ENCODE results near the gene KCNAB1.
A peak's percentile ranks its signal among the peaks of the same experiment; 100 is the strongest.

The KCNAB1 gene

GRCh38 chr3:156303001-156303707 is 182.8 kb downstream of the KCNAB1 start:
- H3K79me2 ChIP-seq (ENCODE audit: insufficient read depth, low read length), result no peaks in the 10 kb centered on the region
- H3K4me1 ChIP-seq (ENCODE audit: insufficient read depth, low read length, poor library complexity, severe bottlenecking), result no peaks in the 10 kb centered on the region
- no peak overlapping the region for H3K4me2 ChIP-seq (ENCODE audit: low read depth, low read length, poor library complexity, severe bottlenecking)
- no peak overlapping the region for H3K4me3 ChIP-seq (ENCODE audit: low read length, poor library complexity, severe bottlenecking)
- no peaks in the 10 kb centered on the region for H3K36me3 ChIP-seq (ENCODE audit: insufficient read depth, low read length)
- TF ChIP-seq EZH2phosphoT487 (IDR thresholded peaks at IDR 0.05; ENCODE audit: borderline replicate concordance), result no peak
- TF ChIP-seq CTCF (conservative IDR thresholded peaks at IDR 0.05; ENCODE audit: low read length), result no peak
- no peaks in the 10 kb centered on the region for H3F3A ChIP-seq (ENCODE audit: low read depth)
- no peak overlapping the region; the same call in 1 of the 2 replicates for H2AFZ ChIP-seq (ENCODE audit: low read length)
- no peaks in the 10 kb centered on the region for H3K9me3 ChIP-seq (ENCODE audit: insufficient read depth, low read depth, low read length)
- no peaks in the 10 kb centered on the region for H3K27me3 ChIP-seq (ENCODE audit: insufficient read depth, low read length, poor library complexity, severe bottlenecking)
- H3K9me2 ChIP-seq (replicated peaks; ENCODE audit: low read depth, low read length), result no peaks in the 10 kb centered on the region
- H3K9ac ChIP-seq (ENCODE audit: low read depth, low read length, poor library complexity, severe bottlenecking), result no peak overlapping the region
- H4K20me1 ChIP-seq (ENCODE audit: insufficient read depth, low read length, poor library complexity, severe bottlenecking), result no peaks in the 10 kb centered on the region

GRCh38 chr3:156304406-156304805 is 184.0 kb downstream of the KCNAB1 start:
- Histone ChIP-seq H3K36me3 (ENCODE audit: insufficient read depth, low read length) (no peaks in the 10 kb centered on the region), H2AFZ (ENCODE audit: low read length) (no peak overlapping the region), H3K4me1 (ENCODE audit: insufficient read depth, low read length, poor library complexity, severe bottlenecking) (no peaks in the 10 kb centered on the region), H3K9ac (ENCODE audit: low read depth, low read length, poor library complexity, severe bottlenecking) (no peak overlapping the region), H3K4me2 (ENCODE audit: low read depth, low read length, poor library complexity, severe bottlenecking) (no peak overlapping the region), H3F3A (ENCODE audit: low read depth) (no peaks in the 10 kb centered on the region), H3K27me3 (ENCODE audit: insufficient read depth, low read length, poor library complexity, severe bottlenecking) (no peaks in the 10 kb centered on the region), H3K4me3 (ENCODE audit: low read length, poor library complexity, severe bottlenecking) (no peak overlapping the region), H4K20me1 (ENCODE audit: insufficient read depth, low read length, poor library complexity, severe bottlenecking) (no peaks in the 10 kb centered on the region), H3K79me2 (ENCODE audit: insufficient read depth, low read length) (no peaks in the 10 kb centered on the region), H3K9me2 (replicated peaks; ENCODE audit: low read depth, low read length) (no peaks in the 10 kb centered on the region), H3K9me3 (ENCODE audit: insufficient read depth, low read depth, low read length) (no peaks in the 10 kb centered on the region)
- TF ChIP-seq EZH2phosphoT487 (IDR thresholded peaks at IDR 0.05; ENCODE audit: borderline replicate concordance) (no peak), CTCF (conservative IDR thresholded peaks at IDR 0.05; ENCODE audit: low read length) (no peak)

GRCh38 chr3:156305672-156306071 is 185.3 kb downstream of the KCNAB1 start:
- H3K36me3 ChIP-seq (ENCODE audit: insufficient read depth, low read length), result no peaks in the 10 kb centered on the region
- no peaks in the 10 kb centered on the region for H3K27me3 ChIP-seq (ENCODE audit: insufficient read depth, low read length, poor library complexity, severe bottlenecking)
- H3F3A ChIP-seq (ENCODE audit: low read depth), result no peaks in the 10 kb centered on the region
- H2AFZ ChIP-seq (ENCODE audit: low read length), result peak overlapping the region; percentile 41; the same call in 1 of the 2 replicates
- no peak for TF ChIP-seq EZH2phosphoT487 (IDR thresholded peaks at IDR 0.05; ENCODE audit: borderline replicate concordance)
- TF ChIP-seq CTCF (conservative IDR thresholded peaks at IDR 0.05; ENCODE audit: low read length), result no peak
- no peaks in the 10 kb centered on the region for H3K9me2 ChIP-seq (replicated peaks; ENCODE audit: low read depth, low read length)
- no peaks in the 10 kb centered on the region for H4K20me1 ChIP-seq (ENCODE audit: insufficient read depth, low read length, poor library complexity, severe bottlenecking)
- H3K79me2 ChIP-seq (ENCODE audit: insufficient read depth, low read length), result no peaks in the 10 kb centered on the region
- H3K4me2 ChIP-seq (ENCODE audit: low read depth, low read length, poor library complexity, severe bottlenecking), result no peak overlapping the region
- no peak overlapping the region for H3K4me3 ChIP-seq (ENCODE audit: low read length, poor library complexity, severe bottlenecking)
- H3K9ac ChIP-seq (ENCODE audit: low read depth, low read length, poor library complexity, severe bottlenecking), result no peak overlapping the region
- H3K9me3 ChIP-seq (ENCODE audit: insufficient read depth, low read depth, low read length), result no peaks in the 10 kb centered on the region
- H3K4me1 ChIP-seq (ENCODE audit: insufficient read depth, low read length, poor library complexity, severe bottlenecking), result no peaks in the 10 kb centered on the region

Measured in Loucy (cell line).